HepG2 (cell line): ENCODE data around the gene CNTD1. TPM values are rescaled to one million over a fixed set of nuclear protein-coding genes. Genes with fewer than 3 reads are reported as not detected.

Source experiments
- ATAC-seq: fragments of 200-7000 bp; cut with Tn5 transposase; 3 replicates; pipeline ENCODE4 v1.9.1; 2020; ENCODE audit warnings: mild to moderate bottlenecking, moderate library complexity
- BruUV-seq: library from RNA; stranded (reverse); fragments of 400-500 nt; replicated peaks from 2 replicates; lab custom pipeline; 2021; lab: Mats Ljungman, UMichigan
- CTCF ChIA-PET: fragments of 300-600 bp; formaldehyde crosslinking; extraction: SDS; loops from one replicate; lab custom pipeline; 2021; ENCODE audit warnings: low total read pairs, inconsistent platforms, low intra/inter-chr PET ratio; lab: Yijun Ruan, JAX
- POLR2A ChIA-PET: fragments of 350-600 bp; sonication (Branson Sonifier 250); formaldehyde crosslinking; loops from one replicate; lab custom pipeline; 2020; ENCODE audit warnings: antibody characterized with exemption, inconsistent platforms; lab: Yijun Ruan, JAX
- DNase-seq: peaks from one replicate; pipeline ENCODE4 v3.0.0-alpha.2; 2015; ENCODE audit warnings: low spot score
- FAIRE-seq: peaks from 3 replicates; lab custom pipeline; 2011; peaks lifted over from hg19 to GRCh38; lab: Jason Lieb, UNC
- H2AFZ ChIP-seq: one replicate; pipeline ENCODE4 v1.6.1; 2011; ENCODE audit warnings: low read length, inconsistent platforms
- H3K27ac ChIP-seq: fragments of 300-600 bp; 3 replicates; pipeline ENCODE4 v1.8.0; 2011; ENCODE audit warnings: mixed run types, mild to moderate bottlenecking, mixed read lengths, low read length, inconsistent platforms; ENCODE audit not compliant: insufficient read depth; ENCODE audit errors: extremely low read length
- H3K27me3 ChIP-seq, 2 experiments: fragments of 200-600 bp in 1 of 2; 2 replicates in 1 of 2; 3 replicates in 1 of 2; pipeline versions ENCODE4 v1.6.0 to v1.8.0; 2011; ENCODE audit warnings: low read length in 2 of 2, mild to moderate bottlenecking in 2 of 2, moderate library complexity in 2 of 2, inconsistent platforms in 1 of 2; ENCODE audit not compliant: insufficient read depth in 2 of 2, control insufficient read depth in 1 of 2
- H3K36me3 ChIP-seq, 2 experiments: fragments of 200-600 bp in 1 of 2; replicated peaks in 1 of 2; 2 replicates in 1 of 2; 3 replicates in 1 of 2; pipeline versions ENCODE4 v1.5.1 to v1.8.0; 2011; ENCODE audit warnings: low read length in 2 of 2, inconsistent platforms in 1 of 2; ENCODE audit not compliant: insufficient read depth in 2 of 2, control insufficient read depth in 1 of 2
- H3K4me1 ChIP-seq: 2 replicates; pipeline ENCODE4 v1.5.1; 2012; ENCODE audit warnings: low read length, inconsistent platforms; ENCODE audit not compliant: insufficient read depth
- H3K4me2 ChIP-seq: 2 replicates; pipeline ENCODE4 v1.6.0; 2011; ENCODE audit warnings: low read depth, low read length, inconsistent platforms
- H3K4me3 ChIP-seq, 3 experiments: fragments of 200-600 bp in 1 of 3; sonication (generic), shearing (Covaris generic) in 1 of 3; replicated peaks in 1 of 3; 2 replicates each; pipeline ENCODE4 v1.5.1; 2011 to 2016; ENCODE audit warnings: low read length in 3 of 3, inconsistent platforms in 2 of 3, low read depth in 2 of 3, mild to moderate bottlenecking in 2 of 3, control low read depth in 1 of 3, mixed read lengths in 1 of 3; ENCODE audit not compliant: insufficient read depth in 1 of 3
- H3K79me2 ChIP-seq: one replicate; pipeline ENCODE4 v1.6.1; 2011; ENCODE audit warnings: low read length, inconsistent platforms; ENCODE audit not compliant: insufficient read depth
- H3K9ac ChIP-seq: 2 replicates; pipeline ENCODE4 v1.6.0; 2011; ENCODE audit warnings: mild to moderate bottlenecking, low read depth, low read length, inconsistent platforms; ENCODE audit not compliant: insufficient read depth
- H3K9me3 ChIP-seq: 2 replicates; pipeline ENCODE4 v1.5.1; 2012; ENCODE audit warnings: mild to moderate bottlenecking, low read length
- H4K20me1 ChIP-seq: 2 replicates; pipeline ENCODE4 v1.6.0; 2011; ENCODE audit warnings: inconsistent platforms, mild to moderate bottlenecking, low read length, moderate library complexity; ENCODE audit not compliant: insufficient read depth
- ELF4 ChIP-seq: sonication (generic); formaldehyde crosslinking; IDR thresholded peaks from 2 replicates; pipeline ENCODE4 v1.5.0; 2020; ENCODE audit warnings: missing genetic modification reagents, mild to moderate bottlenecking, moderate library complexity, borderline replicate concordance
- GABPB1 ChIP-seq: IDR thresholded peaks from 2 replicates; pipeline ENCODE4 v1.6.1; 2016; ENCODE audit warnings: mild to moderate bottlenecking, missing genetic modification reagents, moderate library complexity, missing compliant biosample characterization
- WGBS: methylation state at CpG from one replicate; pipeline ENCODE4 v1.1.6; 2017; ENCODE audit warnings: low lambda C conversion rate; 5-methylcytosine and 5-hydroxymethylcytosine counted together
- in situ Hi-C: cut with HindIII; loops from 2 replicates; pipeline ENCODE4 v1.10.0; 2017; ENCODE audit warnings: low pct_unique_long_range_greater_than_20kb; ENCODE audit not compliant: extremely low pct_ligation_motif_present
- intact Hi-C: fragments of 100-400 bp; cut with micrococcal nuclease; formaldehyde crosslinking; loops from one replicate; pipeline ENCODE4 v1.10.0; 2022; ENCODE audit not compliant: unreplicated experiment
- polyA plus RNA-seq, 8 experiments: library from polyadenylated mRNA; depleted of rRNA in 3 of 8; stranded (reverse) in 7 of 8; unstranded in 1 of 8; fragments of >200 nt; fragmentation: Illumina TruSeq in 4 of 8; extraction: Trizol in 4 of 8; gene quantifications; 2 replicates each; pipeline versions ENCODE4 v1.2.1 to v1.2.3, GENCODE V29; 2011 to 2016; ENCODE audit warnings: low read depth in 4 of 8, missing spikeins in 1 of 8, mixed read lengths in 1 of 8; ENCODE audit not compliant: insufficient read depth in 1 of 8
- total RNA-seq, 5 experiments: library from RNA; depleted of rRNA; stranded (reverse); fragments of >200 nt; fragmentation: Illumina TruSeq; extraction: Trizol; gene quantifications; 2 replicates each; pipeline ENCODE4 v1.2.3, GENCODE V29; 2016; ENCODE audit warnings: low read depth in 1 of 5
- TF ChIP-seq, protein P1 (sequence below): sonication (generic); formaldehyde crosslinking; IDR thresholded peaks from 2 replicates; pipeline ENCODE4 v1.4.0; 2020; ENCODE audit warnings: missing genetic modification reagents; ENCODE audit errors: not compliant biosample characterization
- TF ChIP-seq, protein P2 (sequence below), 2 experiments: fragments of 450-650 bp in 1 of 2; sonication (generic) in 1 of 2; formaldehyde crosslinking in 1 of 2; IDR thresholded peaks; 2 replicates each; pipeline versions ENCODE4 v1.6.1 to v1.8.0; 2016 to 2022; ENCODE audit warnings: antibody characterized with exemption in 1 of 2, mild to moderate bottlenecking in 1 of 2, missing genetic modification reagents in 1 of 2

CNTD1 gene
- total and polyA plus RNA-seq, 2 of the 13 experiments (the other 11 are each of a cell fraction or from before 2014, with no cell fraction given), result 0.11 to 0.15 TPM

DNA sequence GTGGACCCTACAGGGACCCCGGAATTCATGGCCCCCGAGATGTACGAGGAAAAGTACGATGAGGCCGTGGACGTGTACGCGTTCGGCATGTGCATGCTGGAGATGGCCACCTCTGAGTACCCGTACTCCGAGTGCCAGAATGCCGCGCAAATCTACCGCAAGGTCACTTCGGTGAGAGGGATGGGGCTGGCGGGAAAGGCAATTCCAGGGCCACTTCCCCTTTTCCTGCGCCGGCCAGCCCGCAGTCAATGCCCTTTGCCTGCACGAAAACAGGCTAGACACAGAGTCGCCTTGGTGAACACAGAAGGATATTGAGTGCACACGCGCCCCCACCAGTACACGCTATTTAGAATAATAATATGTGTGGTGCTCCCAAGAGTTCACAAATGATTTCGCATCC lies 14.3 kb upstream of the CNTD1 start:
- peak; percentile 6; the same call in 1 of the 2 replicates for TF ChIP-seq GABPB1 (CRISPR knock-in tag)
- TF ChIP-seq, protein P1, sequence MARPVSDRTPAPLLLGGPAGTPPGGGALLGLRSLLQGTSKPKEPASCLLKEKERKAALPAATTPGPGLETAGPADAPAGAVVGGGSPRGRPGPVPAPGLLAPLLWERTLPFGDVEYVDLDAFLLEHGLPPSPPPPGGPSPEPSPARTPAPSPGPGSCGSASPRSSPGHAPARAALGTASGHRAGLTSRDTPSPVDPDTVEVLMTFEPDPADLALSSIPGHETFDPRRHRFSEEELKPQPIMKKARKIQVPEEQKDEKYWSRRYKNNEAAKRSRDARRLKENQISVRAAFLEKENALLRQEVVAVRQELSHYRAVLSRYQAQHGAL (CRISPR knock-in tag), result no peak
- TF ChIP-seq, all 625 proteins: peak for 1
- Histone ChIP-seq H3K4me2 (no peak overlapping the region), H3K27ac (no peak overlapping the region)

DNA sequence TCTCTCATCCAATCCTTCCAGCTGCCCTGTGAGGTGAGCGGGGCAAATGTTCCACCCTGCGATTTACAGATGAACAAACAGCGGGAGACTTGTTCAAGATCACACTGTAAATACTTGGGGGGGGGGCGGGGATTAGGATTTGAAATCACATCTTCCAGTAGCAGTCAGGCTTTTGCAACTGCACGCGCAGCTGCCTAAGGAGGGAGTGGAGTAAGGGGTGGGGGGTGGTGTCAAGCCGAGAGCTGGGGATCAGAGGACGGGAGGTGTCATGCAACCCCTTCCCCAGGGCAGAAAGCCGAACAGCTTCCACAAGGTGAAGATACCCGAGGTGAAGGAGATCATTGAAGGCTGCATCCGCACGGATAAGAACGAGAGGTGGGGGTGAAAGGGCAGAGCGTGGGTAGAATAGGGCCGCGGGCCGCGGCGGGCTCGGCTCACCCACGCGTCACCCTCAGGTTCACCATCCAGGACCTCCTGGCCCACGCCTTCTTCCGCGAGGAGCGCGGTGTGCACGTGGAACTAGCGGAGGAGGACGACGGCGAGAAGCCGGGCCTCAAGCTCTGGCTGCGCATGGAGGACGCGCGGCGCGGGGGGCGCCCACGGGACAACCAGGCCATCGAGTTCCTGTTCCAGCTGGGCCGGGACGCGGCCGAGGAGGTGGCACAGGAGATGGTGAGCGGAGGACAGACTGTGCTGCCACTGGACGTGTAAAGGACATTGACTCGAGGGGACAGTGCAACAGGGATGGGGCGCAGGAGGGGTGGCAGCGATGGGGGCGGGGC lies 13.7 kb upstream of the CNTD1 start:
- Histone ChIP-seq H3K4me2 (no peak overlapping the region), H3K4me1 (peaks cover 23% of the 10 kb centered on the region), H3K36me3 (peaks cover 19 to 32% of the 10 kb centered on the region in 2 experiments; a peak in 4 of 5 replicates), H4K20me1 (peaks cover 4% of the 10 kb centered on the region; the same call in 1 of the 2 replicates), H3K27me3 (no peaks in the 10 kb centered on the region; a peak in 1 of 5 replicates), H3K9ac (no peak overlapping the region), H3K27ac (no peak overlapping the region), H3K9me3 (no peaks in the 10 kb centered on the region), H2AFZ (no peak overlapping the region), H3K4me3 (no peak overlapping the region), H3K79me2 (peaks cover 23% of the 10 kb centered on the region)
- no peak for DNase-seq
- in situ Hi-C loops, result no loop called here
- ChIA-PET POLR2A (interaction anchor here (3.3 kb wide), 1 partner anchor 13 kb away, joined by 18 read pairs; the partner anchor contains the start of genes CNTD1 and COA3), CTCF (no interaction called here)
- FAIRE-seq, result no peak
- WGBS, result 97% methylated on average over 52 of the region's 52 CpGs
- ATAC-seq, result no peak
- no TSS peak for BruUV-seq
- intact Hi-C loops, result no loop called here
- no peak for TF ChIP-seq ELF4 (CRISPR knock-in tag)
- TF ChIP-seq, protein P2, sequence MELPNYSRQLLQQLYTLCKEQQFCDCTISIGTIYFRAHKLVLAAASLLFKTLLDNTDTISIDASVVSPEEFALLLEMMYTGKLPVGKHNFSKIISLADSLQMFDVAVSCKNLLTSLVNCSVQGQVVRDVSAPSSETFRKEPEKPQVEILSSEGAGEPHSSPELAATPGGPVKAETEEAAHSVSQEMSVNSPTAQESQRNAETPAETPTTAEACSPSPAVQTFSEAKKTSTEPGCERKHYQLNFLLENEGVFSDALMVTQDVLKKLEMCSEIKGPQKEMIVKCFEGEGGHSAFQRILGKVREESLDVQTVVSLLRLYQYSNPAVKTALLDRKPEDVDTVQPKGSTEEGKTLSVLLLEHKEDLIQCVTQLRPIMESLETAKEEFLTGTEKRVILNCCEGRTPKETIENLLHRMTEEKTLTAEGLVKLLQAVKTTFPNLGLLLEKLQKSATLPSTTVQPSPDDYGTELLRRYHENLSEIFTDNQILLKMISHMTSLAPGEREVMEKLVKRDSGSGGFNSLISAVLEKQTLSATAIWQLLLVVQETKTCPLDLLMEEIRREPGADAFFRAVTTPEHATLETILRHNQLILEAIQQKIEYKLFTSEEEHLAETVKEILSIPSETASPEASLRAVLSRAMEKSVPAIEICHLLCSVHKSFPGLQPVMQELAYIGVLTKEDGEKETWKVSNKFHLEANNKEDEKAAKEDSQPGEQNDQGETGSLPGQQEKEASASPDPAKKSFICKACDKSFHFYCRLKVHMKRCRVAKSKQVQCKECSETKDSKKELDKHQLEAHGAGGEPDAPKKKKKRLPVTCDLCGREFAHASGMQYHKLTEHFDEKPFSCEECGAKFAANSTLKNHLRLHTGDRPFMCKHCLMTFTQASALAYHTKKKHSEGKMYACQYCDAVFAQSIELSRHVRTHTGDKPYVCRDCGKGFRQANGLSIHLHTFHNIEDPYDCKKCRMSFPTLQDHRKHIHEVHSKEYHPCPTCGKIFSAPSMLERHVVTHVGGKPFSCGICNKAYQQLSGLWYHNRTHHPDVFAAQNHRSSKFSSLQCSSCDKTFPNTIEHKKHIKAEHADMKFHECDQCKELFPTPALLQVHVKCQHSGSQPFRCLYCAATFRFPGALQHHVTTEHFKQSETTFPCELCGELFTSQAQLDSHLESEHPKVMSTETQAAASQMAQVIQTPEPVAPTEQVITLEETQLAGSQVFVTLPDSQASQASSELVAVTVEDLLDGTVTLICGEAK (IDR thresholded peaks at IDR 0.05), result no peak
- TF ChIP-seq, protein P2 (CRISPR knock-in tag; IDR thresholded peaks at IDR 0.05), result no peak

More for the DNA sequence above, 14.3 kb upstream of the CNTD1 start:
- Histone ChIP-seq H3K79me2 (peaks cover 23% of the 10 kb centered on the region), H3K4me3 (no peak overlapping the region), H3K9ac (no peak overlapping the region), H4K20me1 (peaks cover 4% of the 10 kb centered on the region; the same call in 1 of the 2 replicates), H3K27me3 (no peaks in the 10 kb centered on the region; a peak in 1 of 5 replicates), H3K4me1 (peaks cover 24% of the 10 kb centered on the region), H2AFZ (no peak overlapping the region), H3K36me3 (peaks cover 19 to 32% of the 10 kb centered on the region in 2 experiments; a peak in 4 of 5 replicates), H3K9me3 (no peaks in the 10 kb centered on the region)
- ATAC-seq, result no peak
- in situ Hi-C loops (no loop called here), intact Hi-C loops (no loop called here)
- DNase-seq, result no peak
- CTCF ChIA-PET, result no interaction called here
- POLR2A ChIA-PET, result interaction anchor here (3.3 kb wide), 1 partner anchor 13 kb away, joined by 18 read pairs; the partner anchor contains the start of genes CNTD1 and COA3
- FAIRE-seq, result no peak
- 98% methylated on average over 25 of the region's 25 CpGs for WGBS
- BruUV-seq, result no TSS peak
